ENCODE measurements around the gene SSBP3. TPM values are rescaled to one million over a fixed set of nuclear protein-coding genes. Genes with fewer than 3 reads are reported as not detected.
A peak's percentile ranks its signal among the peaks of the same experiment; 100 is the strongest.
"Not testable (repeated sequence)": the region's sequence is repeated elsewhere in the genome, so short reads cannot be mapped to it uniquely, and the experiment has no call there.

SSBP3 gene
- polyA plus RNA-seq, 10 donors, result 44.8 to 68.1 (median 51.2) TPM

DNA sequence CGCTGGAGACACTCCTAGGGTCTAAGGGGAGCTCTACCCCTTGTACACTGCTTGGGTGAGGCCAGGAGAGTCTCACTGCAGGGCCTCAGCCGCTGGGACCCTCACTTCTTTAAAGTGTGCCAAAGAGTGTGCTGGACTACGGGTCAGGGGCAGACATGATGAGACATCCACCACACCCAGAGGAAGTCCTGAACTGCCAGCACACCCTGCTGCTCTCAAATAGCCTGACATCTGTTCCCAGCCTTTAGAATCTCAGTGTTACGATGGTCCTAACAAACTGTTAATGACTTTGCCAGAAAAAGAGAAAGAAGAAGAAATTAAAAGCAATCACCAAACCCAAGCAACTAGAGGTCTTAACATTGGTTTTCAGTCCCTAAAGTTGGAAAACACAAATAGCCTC lies 157.2 kb downstream of the SSBP3 start:
- DNase-seq, result no peak

DNA sequence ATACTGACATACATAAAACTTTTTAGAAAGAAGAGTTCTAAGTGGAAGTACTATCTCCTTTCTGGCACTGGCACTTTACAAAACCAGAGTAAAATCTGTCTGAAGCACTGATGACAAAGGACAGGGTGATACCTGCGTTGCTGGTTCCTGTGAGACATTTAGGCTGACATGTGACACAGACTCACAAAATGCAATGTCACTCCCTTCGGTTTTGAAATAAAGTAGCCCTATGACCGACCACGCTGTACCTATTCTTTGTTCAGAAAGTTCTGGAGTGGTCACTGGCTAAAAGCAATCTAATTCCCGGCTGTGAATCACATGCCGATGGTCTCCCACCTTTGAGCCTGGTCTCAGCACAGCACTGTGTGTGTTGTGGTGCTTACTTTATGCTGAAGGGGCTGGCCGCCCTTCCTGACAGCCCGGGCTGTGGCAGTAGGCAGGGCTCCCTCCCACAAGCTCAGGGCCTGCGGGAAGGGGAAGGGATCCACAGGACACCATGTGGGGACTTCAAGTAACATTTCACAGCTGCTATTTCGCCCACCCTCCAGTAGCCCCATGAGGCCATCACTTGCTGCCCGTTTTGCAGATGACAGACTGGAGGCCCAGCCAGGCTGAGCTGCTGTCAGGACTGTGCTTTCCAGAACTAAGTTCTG lies 158.2 kb downstream of the SSBP3 start:
- DNase-seq, result no peak

DNA sequence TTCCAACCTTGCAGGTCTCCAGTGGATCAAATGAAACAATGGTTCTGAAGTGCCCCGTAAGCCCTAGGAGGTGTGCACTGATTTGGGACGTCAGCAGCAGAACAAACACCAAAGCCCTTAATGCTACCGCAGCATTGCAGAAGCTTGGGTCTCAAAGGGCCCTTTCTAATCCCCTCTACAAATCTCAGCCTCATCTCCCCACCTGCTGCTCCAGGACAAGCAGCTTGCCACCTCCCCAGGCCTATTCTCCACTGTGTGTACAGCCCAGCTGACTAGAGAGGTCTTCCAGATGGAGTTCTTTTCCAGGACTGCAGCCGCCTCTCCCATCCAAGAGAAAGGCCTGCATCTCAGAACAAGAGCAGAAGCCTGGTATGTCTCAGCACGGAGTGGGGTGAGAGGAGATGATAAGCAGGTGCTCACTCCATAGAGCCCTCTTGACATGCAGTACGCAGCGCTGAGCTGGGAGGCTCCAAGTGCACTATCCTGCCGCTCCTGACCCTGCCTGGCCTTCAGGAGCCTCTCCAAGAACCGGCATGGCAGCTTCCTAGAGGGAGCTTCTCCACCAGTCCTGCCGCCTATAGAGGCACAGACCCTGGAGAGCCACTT lies 160.0 kb downstream of the SSBP3 start:
- DNase-seq, result no peak

DNA sequence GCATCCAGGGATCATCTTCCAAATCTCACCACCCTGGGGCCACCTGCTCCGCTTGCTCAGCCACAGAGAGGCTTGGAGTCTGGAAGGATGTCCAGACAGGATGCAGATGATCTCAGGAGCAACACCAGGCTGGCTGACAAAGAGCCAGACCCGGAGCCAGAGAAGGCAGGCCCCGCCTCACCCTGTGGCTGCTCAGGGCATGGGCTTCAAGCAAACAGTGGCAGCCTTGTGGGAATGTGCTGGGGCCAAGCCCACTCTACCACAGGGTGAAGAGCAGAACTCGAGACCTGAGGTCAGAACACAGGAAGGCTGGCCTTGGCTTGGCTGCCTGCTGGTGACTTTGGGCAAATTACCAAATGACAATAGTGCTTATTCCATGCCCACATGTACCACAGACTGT lies 160.7 kb downstream of the SSBP3 start:
- no peak for DNase-seq

DNA sequence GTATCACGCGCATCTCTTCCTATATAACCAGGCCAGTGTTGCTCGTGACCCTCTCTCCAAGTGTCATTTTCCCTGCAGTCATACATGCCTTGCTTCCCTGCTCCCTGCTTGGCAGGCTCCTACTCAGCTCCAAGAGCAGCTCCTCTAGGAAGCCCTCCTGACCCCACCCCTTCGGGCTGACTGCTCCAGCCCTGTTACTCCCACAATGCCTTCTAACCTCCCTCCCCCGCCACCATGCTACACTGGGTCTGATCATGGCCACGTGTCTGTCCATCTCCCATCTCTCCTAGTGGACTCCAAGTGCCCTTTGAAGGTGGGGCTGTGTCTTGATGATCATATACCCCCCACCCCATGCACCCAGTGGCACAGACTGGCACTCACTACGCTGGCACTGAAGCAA lies 161.5 kb downstream of the SSBP3 start:
- no peak for DNase-seq

DNA sequence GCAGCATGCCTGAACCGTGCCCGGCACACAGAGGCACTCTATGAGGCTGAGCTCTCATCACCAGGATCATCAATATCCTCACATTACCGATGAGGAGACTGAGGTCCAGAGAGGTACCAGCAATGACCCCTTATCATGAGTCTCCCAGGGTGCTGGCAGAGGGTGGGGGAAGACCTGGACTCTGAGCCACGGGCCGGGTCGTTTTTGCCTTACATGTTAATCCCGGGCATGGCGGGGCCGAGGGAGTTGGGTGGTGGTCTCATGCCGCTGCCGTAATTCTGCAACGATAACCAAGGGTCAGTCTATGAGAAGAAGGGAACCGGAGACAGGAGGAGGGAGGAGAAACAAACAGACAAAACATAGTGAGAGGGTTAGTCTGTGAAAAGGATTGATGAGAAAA lies 163.2 kb downstream of the SSBP3 start:
- DNase-seq, result no peak

DNA sequence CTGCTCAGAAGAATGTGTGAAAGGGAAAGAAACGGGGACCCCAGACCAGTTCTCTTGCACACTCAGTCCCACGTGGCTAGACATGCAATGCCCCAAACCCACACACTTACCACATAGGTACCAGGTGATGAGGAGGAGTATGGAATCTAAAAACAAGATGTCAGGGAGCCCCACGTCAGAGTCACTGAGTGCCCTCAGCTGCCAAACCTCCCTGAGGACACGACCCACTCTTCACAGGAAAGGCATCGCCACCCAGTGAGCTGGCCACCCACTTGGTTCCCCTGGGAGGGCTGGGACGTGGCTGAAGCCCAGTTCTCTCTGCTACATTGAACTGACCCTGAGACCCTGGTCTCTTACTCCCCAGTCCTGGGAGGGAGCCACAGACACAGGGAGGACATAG lies 164.8 kb downstream of the SSBP3 start:
- DNase-seq, result no peak

DNA sequence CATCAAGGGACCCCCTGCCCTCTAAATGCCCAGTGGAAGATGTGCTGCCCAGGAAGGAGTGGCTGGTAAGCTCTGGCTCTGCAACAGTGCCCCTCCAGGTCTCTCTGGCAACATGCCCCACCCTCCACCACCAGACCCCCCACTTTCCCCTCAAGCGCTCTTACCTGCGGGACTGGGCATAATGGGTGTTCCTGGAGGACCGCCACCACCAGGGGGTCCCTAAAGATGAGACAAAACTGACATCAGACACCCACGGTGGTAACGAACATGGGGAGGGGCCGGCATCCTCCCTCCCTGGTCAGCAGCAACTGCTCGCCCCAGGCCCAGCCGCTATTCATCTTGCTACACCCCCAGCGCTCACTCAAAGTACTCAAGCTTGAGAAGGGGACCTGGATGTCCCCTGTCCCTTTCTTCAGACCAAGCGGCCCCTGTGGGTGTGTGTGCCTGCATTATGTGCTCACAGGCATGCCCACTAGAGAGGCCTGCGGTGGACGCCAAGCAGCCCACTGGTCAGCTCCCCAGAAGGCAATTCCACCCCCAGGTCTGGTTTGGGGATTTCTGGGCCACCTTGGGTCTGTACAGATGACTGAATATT lies 165.4 kb downstream of the SSBP3 start:
- no peak for DNase-seq

DNA sequence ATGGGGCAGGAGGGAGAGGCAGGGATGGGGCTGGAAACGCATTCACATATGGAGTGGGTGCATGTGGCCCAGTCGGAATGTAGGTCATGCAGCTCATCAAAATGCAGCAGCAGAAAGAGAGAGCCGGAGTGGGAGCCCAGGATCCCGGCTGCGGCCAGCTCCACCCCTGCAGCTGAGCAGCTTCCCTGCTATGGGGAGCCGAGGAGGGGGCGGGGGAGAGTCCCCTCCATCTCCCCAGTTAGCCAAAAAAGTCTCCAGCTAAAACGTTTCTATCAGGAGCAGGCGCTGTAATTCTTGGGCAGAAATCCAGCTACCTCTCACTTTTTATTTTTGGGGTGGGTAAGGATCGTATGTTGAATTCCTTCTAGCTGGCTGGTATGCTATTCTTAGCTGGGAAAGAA lies 166.6 kb downstream of the SSBP3 start:
- peak; percentile 33 to 73 (median 34) for DNase-seq

DNA sequence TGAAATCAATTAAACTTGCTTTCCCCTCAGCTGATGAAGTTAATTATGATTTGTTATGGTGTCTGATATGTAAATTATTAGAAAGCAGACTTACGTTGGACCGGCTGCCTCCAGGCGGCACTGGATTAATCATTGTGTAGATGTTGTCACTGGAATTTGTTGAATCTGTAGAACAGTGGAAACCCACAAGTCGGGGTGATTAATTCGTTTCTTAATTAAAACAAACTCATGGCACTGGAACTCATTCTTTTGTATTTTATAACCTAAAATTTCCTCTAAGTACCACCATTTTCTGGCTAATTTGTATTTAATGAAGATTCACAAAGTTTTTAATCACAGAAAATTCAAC lies 167.2 kb downstream of the SSBP3 start:
- no peak for DNase-seq

DNA sequence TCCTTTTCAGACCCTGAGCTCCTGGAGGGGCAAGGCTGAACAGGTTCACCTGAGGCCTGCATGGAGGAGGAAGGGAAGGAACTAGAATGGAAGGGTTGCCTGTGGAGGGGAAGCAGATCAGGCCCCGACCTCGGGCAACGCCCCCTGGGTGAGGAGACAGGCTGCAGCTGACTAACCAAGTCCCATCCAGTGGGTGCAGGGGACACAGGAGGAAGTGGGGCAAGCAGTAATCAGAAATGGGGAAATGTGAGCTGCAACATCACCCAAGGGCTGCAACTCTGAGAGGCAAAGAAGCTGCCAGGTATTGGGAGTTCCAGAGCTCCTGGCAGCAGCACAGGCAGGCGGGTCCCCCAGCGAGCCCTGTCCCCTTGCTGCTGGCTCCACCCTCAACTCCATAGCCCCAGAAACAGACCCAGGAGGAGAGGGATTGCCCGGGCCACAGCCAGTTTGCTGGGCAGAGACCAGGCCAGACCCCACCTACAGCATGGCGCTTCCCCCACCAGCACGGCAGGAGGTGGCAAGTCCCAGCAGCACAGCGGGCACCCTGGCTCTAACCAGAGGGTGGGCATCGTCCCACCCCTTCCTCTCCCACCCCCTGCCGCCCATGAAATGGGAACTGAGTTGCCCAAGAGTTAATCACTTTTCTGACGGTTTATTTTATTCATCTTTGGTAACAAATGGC lies 167.7 kb downstream of the SSBP3 start:
- DNase-seq, result no peak

DNA sequence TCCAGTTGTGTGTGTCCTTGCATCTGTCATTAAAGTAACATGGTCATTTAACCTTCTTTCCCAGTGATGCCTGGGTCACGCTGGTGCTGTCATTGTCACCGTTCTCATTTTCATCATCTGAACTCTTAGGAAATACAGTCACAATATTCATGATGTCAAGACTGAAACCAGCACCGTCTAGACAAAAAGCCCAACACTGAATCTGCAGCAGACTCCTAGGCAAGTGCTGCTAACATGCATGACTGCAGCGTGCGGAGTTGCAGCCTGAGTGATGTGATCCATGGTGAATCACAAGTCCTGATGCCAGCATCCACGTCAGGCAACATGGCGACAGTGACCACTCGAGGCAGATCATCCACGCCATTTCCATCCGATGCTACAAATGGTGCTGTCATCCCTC lies 168.6 kb downstream of the SSBP3 start:
- no peak for DNase-seq

DNA sequence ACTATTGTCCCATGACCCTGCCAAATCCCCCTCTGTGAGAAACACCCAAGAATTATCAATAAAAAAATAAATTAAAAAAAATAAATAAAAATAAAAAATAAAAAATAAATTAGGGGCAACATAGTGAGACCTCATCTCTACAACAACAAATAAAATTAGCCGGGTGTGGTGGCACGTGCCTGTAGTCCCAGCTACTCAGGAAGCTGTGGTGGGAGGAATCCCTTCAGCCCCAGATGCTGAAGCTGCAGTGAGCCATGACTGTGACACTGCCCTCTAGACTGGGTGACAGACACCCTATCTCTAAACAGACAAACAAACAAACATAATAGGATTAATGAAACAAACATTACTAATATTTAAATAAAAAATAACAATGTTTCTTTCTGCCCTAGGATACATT lies 171.9 kb downstream of the SSBP3 start:
- no peak for DNase-seq

DNA sequence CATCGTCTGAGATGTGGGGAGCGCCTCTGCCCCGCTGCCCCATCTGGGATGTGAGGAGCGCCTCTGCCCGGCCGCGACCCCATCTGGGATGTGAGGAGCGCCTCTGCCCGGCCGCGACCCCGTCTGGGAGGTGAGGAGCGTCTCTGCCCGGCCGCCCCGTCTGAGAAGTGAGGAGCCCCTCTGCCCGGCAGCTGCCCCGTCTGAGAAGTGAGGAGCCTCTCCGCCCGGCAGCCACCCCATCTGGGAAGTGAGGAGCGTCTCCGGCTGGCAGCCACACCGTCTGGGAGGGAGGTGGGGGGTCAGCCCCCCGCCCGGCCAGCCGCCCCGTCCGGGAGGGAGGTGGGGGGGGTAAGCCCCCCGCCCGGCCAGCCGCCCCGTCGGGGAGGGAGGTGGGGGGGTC lies 173.0 kb downstream of the SSBP3 start:
- not testable (repeated sequence) for DNase-seq

DNA sequence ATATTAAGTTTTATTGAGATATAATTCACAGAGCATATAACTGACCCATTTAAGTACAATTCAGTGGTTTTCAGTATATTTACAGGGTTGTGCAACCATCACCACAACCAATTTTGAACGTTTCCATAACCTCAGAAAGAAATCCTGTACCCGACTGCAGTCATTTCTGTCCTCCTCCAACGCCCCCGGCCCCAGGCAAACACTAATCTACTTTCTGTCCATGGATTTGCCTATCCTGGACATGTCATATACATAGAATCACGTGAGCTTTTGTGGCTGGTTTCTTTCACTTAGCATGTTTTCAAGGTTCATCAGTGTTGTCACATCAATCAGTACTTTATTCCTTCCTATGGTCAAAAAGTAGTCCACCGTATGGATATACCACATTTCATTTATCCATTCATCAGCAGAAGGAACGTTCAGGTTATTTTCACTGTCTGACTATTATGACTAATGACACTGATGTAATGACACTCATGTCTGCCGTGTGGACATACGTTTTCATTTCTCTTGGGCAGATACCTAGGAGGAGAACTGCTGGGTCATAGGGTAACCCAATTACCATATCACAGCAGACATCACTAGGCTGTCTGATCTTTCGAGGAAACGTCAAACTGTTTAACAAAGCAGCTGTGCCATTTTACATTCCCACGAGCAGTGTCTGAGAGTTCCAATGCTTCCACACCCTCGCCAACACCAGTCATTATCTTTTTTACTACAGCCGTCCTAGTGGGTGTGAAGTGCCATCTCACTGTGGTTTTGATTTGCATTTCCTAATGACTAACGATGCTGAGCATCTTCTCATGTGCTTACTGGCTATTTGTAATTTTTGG lies 175.5 kb downstream of the SSBP3 start:
- DNase-seq, result no peak

DNA sequence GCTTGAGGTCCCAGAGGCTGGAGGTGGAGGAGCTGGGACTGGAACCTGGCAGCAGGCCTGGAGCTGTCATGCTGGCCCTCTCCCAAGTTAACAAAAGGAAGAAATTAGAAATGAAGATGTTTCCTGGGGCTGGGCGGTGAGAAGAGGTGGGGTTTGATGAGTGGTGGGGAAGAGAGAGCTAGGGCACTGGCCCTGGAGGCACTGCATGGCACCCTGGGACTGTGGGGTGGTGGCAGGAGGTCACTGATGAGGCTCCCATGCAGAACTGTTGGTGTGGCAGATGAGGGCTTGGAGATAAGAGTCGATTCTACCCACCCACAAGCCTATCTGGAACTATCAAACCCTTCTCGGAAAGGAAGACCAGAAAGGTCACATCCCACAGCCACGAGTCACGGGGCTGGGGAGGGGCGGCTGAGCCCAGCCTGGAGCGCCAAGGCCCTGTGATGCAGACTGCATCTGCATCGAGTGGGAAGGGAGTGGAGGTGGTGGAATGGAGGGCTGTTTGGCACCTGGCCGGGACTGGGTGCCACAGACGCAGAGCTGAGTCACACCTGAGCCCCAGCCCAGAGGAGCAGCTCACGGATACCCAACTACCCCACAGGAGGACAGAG lies 176.8 kb downstream of the SSBP3 start:
- peak; percentile 34 to 66 (median 59) for DNase-seq

DNA sequence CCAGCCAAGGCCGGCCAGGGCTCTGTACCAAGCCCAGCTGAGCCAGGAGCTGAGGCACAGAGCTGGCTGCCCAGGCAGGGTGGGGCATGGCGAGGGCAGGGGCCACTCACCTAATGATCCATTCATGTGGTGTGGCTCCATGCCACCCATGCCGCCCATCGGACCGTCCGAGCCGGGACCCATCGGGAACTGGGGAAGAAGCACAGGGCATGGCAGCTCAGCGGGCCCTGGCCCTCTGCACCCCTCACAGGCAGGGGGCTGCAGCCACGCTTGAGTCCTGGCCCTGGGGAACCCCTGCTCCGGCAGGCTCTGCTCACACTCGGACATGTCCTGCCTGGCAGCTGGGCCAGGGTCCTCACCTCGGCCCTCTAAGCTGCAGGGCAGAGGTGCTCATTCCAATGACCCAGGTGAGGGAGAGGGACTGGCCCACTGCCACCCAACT lies 177.5 kb downstream of the SSBP3 start:
- DNase-seq, result no peak

DNA sequence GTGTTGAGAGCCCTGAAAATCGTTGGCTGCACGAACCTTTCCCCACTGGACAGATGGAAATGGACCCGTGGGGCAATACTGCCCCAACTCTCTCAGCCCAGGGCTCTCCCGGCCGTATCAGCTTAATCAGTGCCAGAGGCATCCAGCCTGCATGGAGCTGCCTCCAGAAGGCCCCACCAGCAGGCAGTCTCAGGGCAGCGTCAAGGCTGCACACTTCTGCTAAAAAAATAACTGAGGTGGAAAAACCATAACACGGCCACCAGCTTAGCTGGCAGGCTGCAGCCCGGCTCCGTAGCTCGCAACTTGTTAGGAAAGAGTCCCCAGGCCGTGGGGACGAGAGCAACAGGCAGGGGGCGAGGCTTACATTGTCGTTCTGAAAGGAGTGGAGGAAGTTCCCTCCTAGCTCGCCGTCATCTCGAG lies 178.3 kb downstream of the SSBP3 start:
- no peak for DNase-seq

DNA sequence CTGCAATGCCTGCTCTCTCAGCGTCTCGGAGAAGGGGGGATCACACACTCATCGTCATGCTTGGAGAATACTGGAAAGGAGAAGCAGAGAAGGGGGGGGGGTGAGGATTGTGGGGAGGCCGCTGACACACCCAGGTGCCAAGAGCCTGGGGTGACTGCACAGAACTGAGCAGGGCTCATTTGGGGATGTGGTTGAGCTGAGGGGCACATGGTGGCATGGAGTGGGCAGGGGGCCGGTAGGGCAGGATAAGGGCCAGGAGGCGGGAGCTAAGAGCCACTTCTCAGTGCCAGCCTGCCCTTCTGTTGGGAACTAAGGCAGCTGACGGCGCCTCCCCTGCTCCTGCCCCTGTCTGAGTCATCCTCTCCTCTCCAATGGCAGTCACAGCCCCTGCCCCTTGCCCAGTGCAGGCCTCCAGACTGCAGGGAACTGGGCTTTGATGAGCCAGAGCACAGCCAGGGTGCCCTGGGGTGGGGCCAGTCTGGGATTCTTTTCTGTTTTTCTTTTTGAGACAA lies 179.0 kb downstream of the SSBP3 start:
- no peak for DNase-seq

DNA sequence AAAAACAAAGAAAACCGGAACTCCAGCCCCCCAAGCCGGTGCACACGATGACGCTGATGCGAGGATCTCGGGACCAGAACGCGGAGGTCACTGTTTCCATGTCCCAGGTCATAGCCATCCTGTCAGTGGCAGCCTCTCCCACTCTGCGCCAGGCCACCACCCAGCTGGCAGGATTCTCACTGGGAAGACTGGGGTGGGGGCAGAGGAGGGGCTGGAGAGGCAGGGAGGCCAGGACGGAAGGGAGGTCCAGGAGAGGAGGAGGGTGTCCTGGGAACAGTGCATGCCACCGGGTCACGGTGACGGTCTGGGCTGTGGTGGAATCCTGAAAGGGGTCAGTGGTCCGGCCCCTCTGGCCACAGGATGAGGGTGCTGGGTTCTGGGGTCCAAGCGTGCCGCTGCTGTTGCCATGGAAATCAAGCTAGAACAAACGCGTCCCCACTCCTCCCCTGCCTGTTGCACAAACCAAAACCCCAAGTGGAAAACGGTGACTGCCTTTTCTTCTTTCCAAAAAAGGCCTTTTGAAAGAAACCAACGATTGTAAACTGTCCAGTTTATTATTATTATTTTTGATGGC lies 180.1 kb downstream of the SSBP3 start:
- DNase-seq, result no peak

DNA sequence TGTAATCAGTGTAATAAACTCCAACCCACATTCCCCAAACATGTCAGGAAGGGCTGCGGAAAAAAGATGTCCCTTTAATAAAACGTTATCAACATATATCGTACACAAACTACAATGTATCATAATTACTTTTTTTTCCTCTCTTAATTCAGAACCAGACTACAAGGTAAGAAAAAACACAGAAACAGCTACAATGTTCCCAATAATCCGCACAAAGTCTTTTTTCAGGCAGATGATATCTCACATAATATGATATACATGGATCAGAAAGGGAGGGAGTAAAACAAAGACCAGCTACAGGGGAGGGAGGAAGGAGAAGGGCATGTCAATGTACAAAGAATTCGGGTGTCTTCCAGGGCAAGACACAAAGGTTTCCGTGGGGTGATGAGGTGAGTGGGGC lies 180.8 kb downstream of the SSBP3 start:
- DNase-seq, result no peak

All from muscle of back (tissue), 11 donors.